Measurements from ENCODE around the gene KCTD10. TPM values are rescaled to one million over a fixed set of nuclear protein-coding genes. Genes with fewer than 3 reads are reported as not detected.

KCTD10 gene
- total RNA-seq, 4 donors from 2014 or later: 52.4 to 70.9 (median 65.2) TPM

DNA sequence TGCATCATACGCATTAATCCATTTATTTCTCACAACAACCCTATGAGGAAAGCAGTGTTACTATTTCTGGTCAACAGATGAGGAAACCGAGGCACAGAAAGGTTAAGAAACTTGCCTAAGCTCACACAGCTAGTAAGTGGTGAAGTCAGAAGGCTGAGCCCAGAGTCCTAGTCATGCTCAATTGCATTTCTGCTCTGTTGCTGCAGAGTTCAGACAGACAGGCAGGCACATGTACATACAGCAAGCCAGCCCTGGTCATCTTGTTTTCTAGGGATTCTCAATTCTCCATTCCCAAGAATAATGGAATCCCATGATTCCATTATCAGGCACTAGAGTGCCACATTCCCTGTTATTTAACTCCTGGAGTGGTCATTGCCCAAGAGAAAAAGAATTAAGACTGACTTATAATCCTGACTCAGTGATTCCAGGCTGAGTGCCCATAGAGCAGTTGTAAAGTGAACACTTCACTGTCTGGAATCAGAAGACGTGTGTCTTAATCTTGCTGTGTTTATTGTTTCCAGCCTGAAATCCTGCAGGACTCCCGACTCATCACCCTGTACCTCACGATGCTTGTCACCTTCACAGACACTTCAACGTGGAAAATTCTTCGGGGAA lies 11.1 kb upstream of the KCTD10 start:
- TF ChIP-seq, protein P1, sequence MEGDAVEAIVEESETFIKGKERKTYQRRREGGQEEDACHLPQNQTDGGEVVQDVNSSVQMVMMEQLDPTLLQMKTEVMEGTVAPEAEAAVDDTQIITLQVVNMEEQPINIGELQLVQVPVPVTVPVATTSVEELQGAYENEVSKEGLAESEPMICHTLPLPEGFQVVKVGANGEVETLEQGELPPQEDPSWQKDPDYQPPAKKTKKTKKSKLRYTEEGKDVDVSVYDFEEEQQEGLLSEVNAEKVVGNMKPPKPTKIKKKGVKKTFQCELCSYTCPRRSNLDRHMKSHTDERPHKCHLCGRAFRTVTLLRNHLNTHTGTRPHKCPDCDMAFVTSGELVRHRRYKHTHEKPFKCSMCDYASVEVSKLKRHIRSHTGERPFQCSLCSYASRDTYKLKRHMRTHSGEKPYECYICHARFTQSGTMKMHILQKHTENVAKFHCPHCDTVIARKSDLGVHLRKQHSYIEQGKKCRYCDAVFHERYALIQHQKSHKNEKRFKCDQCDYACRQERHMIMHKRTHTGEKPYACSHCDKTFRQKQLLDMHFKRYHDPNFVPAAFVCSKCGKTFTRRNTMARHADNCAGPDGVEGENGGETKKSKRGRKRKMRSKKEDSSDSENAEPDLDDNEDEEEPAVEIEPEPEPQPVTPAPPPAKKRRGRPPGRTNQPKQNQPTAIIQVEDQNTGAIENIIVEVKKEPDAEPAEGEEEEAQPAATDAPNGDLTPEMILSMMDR (IDR thresholded peaks at IDR 0.05; ENCODE audit: low read depth): no peak

DNA sequence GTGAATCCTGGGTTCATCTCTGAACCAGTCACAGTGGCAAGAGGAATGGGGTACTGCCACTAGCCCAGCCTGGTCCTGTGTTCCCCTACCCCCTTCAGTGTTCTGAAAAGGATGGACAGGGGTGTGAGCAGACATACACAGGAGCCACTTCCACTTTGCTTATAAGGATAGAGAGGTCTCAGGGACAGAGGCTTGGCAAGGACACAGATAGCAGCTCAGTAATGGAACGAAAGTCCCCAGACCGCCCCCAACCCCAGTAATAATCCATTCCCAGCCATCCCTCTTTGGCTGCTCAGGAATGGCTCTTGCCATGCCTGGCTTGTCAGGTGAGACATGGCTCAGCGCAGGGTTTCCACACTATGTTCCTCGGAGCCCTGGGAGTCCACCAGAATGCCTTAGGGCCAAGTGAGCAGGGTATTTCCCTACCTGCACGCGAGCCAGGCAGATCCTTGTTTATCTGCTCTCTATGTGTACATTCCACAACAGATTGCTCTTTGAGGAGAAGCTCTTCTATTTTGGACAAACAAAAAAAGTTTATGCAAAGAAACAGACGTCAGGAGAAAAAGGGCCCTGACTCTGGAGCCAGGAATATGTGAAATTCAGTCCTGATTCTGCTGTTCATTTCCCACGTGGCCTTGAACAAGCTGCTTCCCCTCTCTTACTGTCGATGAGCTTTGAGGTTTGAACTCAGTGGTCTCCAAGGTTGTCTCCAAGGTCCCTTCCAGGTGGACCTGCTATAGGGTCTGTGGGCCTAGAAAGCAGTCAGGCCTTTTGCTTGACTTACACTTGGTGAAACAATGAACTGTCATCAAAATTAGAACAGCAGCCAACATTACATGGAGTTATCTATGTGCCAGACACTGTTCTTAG lies 10.3 kb upstream of the KCTD10 start:
- TF ChIP-seq, protein P1 (IDR thresholded peaks at IDR 0.05; ENCODE audit: low read depth): no peak

DNA sequence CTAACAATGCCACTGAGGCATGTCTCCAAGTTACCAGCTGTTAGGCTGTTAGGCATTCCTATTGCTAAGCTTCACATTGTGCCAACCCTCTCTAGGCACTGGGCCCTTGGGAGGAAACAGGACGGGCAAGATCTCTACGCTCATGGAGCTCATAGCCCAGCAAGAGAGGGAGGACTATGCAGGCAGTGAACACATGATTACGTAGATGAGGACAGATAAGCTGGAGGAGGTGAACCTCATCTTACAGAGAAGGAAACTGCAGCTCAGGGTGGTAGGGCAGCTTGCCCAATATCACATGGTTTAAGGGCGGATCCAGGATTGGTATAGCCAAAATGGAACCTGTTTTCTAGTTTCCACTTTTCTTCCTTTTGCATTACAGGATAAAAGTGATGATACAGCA lies 8.1 kb upstream of the KCTD10 start:
- TF ChIP-seq, protein P1 (IDR thresholded peaks at IDR 0.05; ENCODE audit: low read depth): no peak

DNA sequence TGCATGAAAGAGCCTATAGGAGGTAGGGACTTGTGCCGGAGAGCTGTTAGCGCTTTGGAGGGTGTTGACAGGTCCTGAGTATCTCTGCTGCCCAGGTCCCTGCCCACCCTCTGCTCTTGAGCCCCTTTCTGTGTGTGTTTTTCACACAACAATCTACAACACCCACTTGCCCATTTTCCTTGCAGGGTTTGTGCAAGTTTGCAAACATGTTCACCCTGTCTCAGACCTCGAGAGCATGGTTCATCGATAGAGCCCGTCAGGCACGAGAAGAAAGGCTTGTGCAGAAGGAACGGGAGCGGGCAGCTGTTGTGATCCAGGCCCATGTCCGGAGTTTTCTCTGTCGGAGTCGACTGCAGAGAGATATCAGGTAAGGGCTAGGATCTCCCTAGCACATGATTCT lies 6.2 kb upstream of the KCTD10 start:
- TF ChIP-seq, protein P1 (IDR thresholded peaks at IDR 0.05; ENCODE audit: low read depth): no peak

DNA sequence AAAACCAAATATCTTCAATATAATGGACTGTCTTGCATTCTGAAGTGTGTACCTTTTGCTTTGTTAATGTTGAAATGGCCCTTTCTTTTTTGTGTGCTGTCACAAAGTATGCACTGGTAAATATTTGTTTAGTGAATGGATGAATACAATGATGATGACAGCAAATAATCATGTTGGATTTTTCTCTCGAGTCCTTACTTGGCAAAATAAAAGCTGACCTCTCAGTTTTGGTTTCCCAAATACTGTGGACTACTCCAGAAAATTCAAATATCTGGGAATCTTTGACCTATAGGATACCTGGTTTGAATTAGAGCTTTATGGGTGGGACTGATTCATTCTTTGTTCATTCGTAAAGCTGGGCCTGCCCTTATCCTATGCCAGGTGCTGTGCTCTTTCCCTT lies 5.8 kb upstream of the KCTD10 start:
- TF ChIP-seq, protein P1 (IDR thresholded peaks at IDR 0.05; ENCODE audit: low read depth): no peak

DNA sequence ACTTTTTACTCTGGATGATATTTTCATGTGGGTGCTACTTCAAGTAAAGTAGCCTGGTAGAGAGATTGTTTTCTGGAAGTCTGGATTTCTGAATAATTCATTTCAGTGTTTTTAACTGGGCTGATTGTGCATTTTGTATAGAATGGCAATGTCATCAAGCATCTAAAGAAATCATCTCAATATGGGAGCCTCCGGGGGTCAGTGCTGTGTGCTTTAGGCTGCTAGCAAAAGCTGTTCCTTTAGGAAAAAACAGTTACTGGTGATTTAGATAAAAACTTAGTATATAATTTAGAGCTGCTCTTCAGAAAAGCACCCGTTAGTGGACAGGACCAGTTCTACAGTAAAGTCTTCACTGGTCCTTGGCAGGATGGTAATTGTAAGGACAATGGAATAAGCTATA lies 5.4 kb upstream of the KCTD10 start:
- TF ChIP-seq, protein P1 (IDR thresholded peaks at IDR 0.05; ENCODE audit: low read depth): no peak

DNA sequence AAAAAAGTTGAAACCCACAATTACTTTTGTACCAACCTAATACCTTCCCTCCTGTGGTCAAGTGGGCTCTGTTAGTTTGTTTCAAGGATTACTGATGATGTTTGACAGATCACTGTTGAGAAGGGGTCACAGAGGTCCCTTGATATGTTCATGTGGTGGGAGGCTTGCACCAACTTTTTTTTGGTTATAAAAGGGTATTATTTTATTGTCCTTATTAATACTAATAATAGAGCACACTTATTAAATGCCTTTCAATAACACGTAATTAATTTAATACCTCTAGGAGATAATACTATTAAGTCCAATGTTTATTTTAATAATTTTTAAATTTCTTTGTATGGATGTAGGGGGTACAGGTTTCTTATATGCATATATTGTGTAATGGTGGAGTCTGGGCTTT lies 4.8 kb upstream of the KCTD10 start:
- TF ChIP-seq, protein P1 (IDR thresholded peaks at IDR 0.05; ENCODE audit: low read depth): no peak
